Measurements from ENCODE around the gene LARGE1.

DNA sequence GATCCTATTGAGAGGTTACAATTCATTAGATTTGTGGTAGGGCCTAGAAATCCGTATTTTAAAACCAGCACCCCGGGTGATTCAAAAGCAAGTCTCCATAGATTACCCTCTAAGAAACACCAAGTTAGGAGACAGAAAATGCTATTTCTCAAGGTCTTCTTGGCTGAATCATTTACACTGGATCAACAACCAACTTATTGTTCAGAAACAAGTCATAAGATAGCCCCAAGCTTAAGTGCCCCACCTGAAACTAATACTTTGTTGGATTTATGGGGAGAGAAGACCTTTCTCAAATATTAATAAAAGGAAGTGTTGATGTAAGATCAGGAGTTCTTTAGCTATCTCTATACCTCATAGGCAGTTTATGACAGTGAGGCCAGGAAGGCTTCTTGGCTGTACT, 345.2 kb downstream of the LARGE1 start:
- TF ChIP-seq, protein P1, sequence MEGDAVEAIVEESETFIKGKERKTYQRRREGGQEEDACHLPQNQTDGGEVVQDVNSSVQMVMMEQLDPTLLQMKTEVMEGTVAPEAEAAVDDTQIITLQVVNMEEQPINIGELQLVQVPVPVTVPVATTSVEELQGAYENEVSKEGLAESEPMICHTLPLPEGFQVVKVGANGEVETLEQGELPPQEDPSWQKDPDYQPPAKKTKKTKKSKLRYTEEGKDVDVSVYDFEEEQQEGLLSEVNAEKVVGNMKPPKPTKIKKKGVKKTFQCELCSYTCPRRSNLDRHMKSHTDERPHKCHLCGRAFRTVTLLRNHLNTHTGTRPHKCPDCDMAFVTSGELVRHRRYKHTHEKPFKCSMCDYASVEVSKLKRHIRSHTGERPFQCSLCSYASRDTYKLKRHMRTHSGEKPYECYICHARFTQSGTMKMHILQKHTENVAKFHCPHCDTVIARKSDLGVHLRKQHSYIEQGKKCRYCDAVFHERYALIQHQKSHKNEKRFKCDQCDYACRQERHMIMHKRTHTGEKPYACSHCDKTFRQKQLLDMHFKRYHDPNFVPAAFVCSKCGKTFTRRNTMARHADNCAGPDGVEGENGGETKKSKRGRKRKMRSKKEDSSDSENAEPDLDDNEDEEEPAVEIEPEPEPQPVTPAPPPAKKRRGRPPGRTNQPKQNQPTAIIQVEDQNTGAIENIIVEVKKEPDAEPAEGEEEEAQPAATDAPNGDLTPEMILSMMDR (IDR thresholded peaks at IDR 0.05), result no peak
- no peak for TF ChIP-seq SIN3A (IDR thresholded peaks at IDR 0.05; ENCODE audit: borderline replicate concordance, insufficient read depth, low read depth, low read length)
- no peak for TF ChIP-seq POLR2AphosphoS5 (IDR thresholded peaks at IDR 0.05; ENCODE audit: low read depth, low read length)

Data from Panc1 (cell line).